Esophagus squamous epithelium (tissue), 4 donors: Measurements from ENCODE around the gene CRLF1.

Source experiments
- POLR2A ChIP-seq, 4 donors: fragments of 450-650 bp; IDR thresholded peaks; one replicate each; pipeline ENCODE4 v1.6.1; 2017; ENCODE audit warnings: antibody characterized with exemption in 4 of 4, mild to moderate bottlenecking in 4 of 4, moderate library complexity in 3 of 4
- TF ChIP-seq, protein P1 (sequence below), 6 experiments: fragments of 450-650 bp in 4 of 6; fragments of 200-600 bp in 2 of 6; sonication (generic) in 2 of 6; IDR thresholded peaks; one replicate each; pipeline ENCODE4 v1.5.1; 2016 to 2019; ENCODE audit warnings: antibody characterized with exemption in 6 of 6, mild to moderate bottlenecking in 4 of 6, moderate library complexity in 4 of 6

DNA sequence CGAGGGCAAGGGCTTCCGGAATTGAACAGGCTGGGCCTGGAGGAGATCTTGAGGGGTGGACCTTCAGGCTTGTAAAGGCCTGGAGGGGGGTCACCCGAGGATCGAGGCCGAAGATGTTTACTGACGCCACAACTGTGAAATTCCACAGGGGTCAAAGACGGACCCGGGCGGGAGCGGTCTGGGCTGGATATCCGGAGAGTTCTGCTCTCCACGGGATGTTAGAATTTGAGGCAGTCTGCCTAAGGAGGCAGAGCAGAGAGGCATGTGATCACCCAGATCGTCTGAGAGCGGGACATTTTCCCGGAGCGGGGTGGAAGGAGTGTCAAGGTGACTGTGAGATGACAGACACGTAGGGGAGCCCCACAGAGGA, 43.4 kb upstream of the CRLF1 start:
- TF ChIP-seq, protein P1, sequence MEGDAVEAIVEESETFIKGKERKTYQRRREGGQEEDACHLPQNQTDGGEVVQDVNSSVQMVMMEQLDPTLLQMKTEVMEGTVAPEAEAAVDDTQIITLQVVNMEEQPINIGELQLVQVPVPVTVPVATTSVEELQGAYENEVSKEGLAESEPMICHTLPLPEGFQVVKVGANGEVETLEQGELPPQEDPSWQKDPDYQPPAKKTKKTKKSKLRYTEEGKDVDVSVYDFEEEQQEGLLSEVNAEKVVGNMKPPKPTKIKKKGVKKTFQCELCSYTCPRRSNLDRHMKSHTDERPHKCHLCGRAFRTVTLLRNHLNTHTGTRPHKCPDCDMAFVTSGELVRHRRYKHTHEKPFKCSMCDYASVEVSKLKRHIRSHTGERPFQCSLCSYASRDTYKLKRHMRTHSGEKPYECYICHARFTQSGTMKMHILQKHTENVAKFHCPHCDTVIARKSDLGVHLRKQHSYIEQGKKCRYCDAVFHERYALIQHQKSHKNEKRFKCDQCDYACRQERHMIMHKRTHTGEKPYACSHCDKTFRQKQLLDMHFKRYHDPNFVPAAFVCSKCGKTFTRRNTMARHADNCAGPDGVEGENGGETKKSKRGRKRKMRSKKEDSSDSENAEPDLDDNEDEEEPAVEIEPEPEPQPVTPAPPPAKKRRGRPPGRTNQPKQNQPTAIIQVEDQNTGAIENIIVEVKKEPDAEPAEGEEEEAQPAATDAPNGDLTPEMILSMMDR (IDR thresholded peaks at IDR 0.05) = no peak
- peak in 1 of 4 donors; percentile 13 for TF ChIP-seq POLR2A (IDR thresholded peaks at IDR 0.05)
